ENCODE measurements around the gene CFL2. TPM values are rescaled to one million over a fixed set of nuclear protein-coding genes. Genes with fewer than 3 reads are reported as not detected.
"Not testable (repeated sequence)": the region's sequence is repeated elsewhere in the genome, so short reads cannot be mapped to it uniquely, and the experiment has no call there.

Gene CFL2
- 68.3 and 92.6 TPM in 2 replicates for total RNA-seq (2014; rRNA removed; shearing (Covaris generic); ENCODE audit: low replicate concordance)

- in situ Hi-C loops (cut with HindIII; ENCODE audit: low pct_unique_long_range_greater_than_20kb, low sequenced_read_pairs), result no loop called here
- DNase-seq (ENCODE audit: low read depth), result peak; percentile 77
These were observed at the start of gene CFL2 for GRCh38 chr14:34714320-34715126. Gene CFL2 (minus strand): TSS chr14:34714593. CDS start chr14:34714540, 53 bp downstream.

- in situ Hi-C loops (cut with HindIII; ENCODE audit: low pct_unique_long_range_greater_than_20kb, low sequenced_read_pairs), result no loop called here
- no peak for DNase-seq (ENCODE audit: low read depth)
These were observed 40.8 kb upstream of the CFL2 start for GRCh38 chr14:34755215-34755614.

GRCh38 chr14:34754687-34755086 lies 40.3 kb upstream of the CFL2 start:
- DNase-seq (ENCODE audit: low read depth), result no peak
- in situ Hi-C loops (cut with HindIII; ENCODE audit: low pct_unique_long_range_greater_than_20kb, low sequenced_read_pairs), result no loop called here

DNA sequence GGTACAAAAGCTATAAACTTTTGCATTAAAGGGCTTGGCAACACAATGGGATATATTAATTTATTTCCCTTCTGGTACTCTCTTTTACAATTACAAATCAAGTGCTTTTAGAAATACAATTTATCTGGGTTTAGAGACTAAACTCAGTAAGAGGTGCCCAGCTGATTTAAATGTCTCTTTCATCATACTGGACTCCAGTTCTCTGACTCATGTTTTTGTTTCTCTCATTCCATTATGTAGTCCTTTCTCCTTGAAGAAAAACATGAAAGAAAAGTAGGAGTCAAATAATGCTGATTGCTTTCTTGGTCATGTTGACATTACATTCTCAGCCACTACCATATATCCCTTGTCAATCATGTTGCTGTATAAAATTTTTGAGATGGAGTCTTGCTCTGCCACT lies 36.3 kb upstream of the CFL2 start:
- in situ Hi-C loops (cut with HindIII; ENCODE audit: low pct_unique_long_range_greater_than_20kb, low sequenced_read_pairs), result no loop called here
- DNase-seq (ENCODE audit: low read depth), result no peak

GRCh38 chr14:34750233-34750632 lies 35.8 kb upstream of the CFL2 start:
- in situ Hi-C loops (cut with HindIII; ENCODE audit: low pct_unique_long_range_greater_than_20kb, low sequenced_read_pairs), result no loop called here
- DNase-seq (ENCODE audit: low read depth), result no peak

- DNase-seq (ENCODE audit: low read depth), result no peak
- in situ Hi-C loops (cut with HindIII; ENCODE audit: low pct_unique_long_range_greater_than_20kb, low sequenced_read_pairs), result no loop called here
These were observed 35.0 kb upstream of the CFL2 start for GRCh38 chr14:34749408-34749807.

DNA sequence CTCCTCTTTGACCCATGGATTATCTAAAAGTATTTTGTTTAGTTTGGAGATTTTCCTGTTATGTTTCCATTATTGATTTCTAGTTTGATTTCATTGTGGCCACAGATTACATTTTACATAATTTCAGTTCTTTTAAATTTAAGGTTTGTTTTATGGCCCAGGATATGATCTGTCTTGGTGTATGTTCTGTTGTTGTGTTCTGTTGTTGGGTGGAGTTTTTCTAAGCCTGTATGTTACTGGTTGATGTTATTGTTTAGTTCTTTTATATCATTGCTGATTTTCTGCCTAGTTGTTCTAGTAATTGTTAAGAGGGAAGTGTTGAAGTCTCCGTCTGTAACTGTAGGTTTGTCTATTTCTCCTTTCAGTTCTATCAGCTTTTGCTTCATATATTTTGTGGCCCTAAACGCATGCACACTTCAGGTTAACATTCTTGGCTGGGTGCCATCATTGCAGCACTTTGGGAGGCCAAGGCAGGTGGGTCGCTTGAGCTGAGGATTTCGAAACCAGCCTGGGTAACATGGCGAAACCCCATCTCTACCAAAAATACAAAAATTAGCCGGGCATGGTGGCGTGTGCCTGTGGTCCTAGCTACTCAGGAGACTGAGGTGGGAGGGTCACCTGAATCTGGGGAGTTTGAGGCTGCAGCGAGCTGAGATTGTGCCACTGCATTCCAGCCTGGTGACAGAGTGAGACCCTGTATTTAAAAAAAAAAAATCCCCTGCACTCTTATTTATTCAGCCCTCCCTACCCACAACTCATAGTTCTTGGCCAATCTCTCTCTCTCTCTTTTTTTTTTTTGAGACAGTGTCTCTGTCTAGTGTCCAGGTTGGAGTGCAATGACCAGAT lies 28.1 kb upstream of the CFL2 start:
- no peak for DNase-seq (ENCODE audit: low read depth)
- in situ Hi-C loops (cut with HindIII; ENCODE audit: low pct_unique_long_range_greater_than_20kb, low sequenced_read_pairs), result no loop called here

DNA sequence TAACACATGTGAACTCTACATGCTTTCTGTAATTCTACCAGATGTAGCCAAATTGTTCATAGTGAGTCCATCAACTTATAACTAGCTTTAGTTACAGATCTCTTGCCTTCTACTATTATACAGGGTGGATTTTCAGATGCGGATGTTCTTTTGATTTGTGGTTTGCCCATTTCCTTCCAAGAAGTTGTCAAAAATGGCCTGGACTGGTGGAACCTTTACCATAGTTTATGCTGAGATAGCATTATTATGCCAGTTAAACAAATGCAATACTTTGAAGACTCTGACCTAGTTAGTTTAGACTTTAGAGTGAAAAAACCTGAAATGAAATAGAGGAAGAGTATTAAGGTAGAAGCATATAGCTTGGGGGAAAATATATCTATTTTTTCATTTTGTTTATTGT lies 27.4 kb upstream of the CFL2 start:
- in situ Hi-C loops (cut with HindIII; ENCODE audit: low pct_unique_long_range_greater_than_20kb, low sequenced_read_pairs), result no loop called here
- no peak for DNase-seq (ENCODE audit: low read depth)

DNA sequence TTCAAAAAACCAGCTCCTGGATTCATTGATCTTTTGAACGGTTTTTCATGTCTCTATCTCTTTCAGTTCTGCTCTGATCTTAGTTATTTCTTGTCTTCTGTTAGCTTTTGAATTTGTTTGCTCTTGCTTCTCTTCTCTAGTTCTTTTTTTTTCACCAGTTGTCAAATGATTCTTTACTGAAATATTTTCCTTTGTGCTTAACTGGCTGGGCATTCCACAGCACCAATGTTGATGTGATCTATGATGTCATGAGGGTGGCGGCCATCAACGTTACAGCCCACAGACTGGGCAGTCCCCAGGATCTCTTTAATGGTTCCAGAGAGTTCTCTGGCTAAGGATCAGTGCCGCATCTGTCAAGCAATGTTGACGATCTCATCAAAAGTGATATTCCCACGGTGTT lies 25.7 kb upstream of the CFL2 start:
- DNase-seq (ENCODE audit: low read depth); in situ Hi-C loops (cut with HindIII; ENCODE audit: low pct_unique_long_range_greater_than_20kb, low sequenced_read_pairs): not testable (repeated sequence)

GRCh38 chr14:34737079-34737478 lies 22.7 kb upstream of the CFL2 start:
- in situ Hi-C loops (cut with HindIII; ENCODE audit: low pct_unique_long_range_greater_than_20kb, low sequenced_read_pairs); DNase-seq (ENCODE audit: low read depth): not testable (repeated sequence)

GRCh38 chr14:34733245-34733644 lies 18.9 kb upstream of the CFL2 start:
- in situ Hi-C loops (cut with HindIII; ENCODE audit: low pct_unique_long_range_greater_than_20kb, low sequenced_read_pairs), result no loop called here

DNA sequence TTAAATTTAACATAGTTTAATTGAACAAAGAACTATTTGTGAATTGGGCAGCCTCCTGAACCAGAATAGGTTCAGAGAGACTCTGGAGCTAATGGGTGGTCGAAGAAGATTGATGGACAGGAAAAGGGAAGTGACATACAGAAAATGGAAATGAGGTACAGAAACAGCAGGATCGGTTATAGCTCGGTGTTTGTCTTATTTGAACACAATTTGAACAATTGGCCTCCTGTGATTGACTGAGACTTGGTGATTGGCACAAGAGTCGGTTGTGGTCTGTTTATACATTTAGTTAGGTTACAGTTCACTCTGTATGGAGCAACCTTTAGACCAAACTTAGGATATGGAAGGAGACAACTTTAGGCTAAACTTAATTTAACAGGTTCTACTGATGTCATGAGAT lies 18.4 kb upstream of the CFL2 start:
- in situ Hi-C loops (cut with HindIII; ENCODE audit: low pct_unique_long_range_greater_than_20kb, low sequenced_read_pairs), result no loop called here
- no peak for DNase-seq (ENCODE audit: low read depth)

More at GRCh38 chr14:34733245-34733644, 18.9 kb upstream of the CFL2 start:
- DNase-seq (ENCODE audit: low read depth), result no peak

- in situ Hi-C loops (cut with HindIII; ENCODE audit: low pct_unique_long_range_greater_than_20kb, low sequenced_read_pairs), result no loop called here
These were observed 9.5 kb upstream of the CFL2 start for GRCh38 chr14:34723867-34724266.

DNA sequence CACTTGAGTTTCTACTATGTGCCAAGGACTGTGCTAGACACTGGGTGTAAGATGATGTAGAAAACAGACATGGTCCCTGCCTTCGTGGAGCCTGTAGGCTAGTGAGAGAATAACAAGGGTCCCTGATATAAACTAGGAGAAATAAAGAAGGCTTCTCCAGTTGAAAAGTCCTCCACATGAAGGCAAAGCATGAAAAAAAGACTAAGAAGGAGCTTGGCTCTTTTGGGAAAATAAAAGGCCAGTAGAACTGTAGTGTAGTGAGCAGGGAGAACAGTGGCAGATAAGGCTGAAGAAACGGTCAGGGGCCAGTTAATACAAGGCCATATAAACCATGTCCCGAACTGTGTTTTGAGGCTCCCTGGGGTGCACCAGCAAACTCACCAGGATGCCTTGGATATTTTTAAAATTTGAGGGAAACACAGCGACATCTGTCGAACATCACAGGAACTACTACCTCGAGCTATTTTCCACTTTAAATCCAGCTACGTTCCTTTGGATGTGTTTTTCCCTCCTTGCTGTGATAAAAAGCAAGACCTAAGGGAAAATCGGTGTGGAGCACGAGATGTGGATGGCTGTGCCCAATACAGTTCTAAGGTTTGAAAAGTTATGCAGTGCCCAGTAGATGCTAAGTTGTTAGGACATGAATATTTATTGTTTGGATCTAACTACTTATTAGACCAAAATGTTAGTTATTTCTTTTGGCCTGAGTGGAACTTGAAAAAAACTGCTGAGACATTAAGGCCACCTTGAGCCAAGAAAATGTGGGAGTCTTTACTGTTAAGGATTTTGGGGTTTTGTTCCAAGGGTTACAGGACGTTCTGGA lies 8.5 kb upstream of the CFL2 start:
- in situ Hi-C loops (cut with HindIII; ENCODE audit: low pct_unique_long_range_greater_than_20kb, low sequenced_read_pairs), result no loop called here
- DNase-seq (ENCODE audit: low read depth), result peak; percentile 52

More at GRCh38 chr14:34723867-34724266, 9.5 kb upstream of the CFL2 start:
- no peak for DNase-seq (ENCODE audit: low read depth)

DNA sequence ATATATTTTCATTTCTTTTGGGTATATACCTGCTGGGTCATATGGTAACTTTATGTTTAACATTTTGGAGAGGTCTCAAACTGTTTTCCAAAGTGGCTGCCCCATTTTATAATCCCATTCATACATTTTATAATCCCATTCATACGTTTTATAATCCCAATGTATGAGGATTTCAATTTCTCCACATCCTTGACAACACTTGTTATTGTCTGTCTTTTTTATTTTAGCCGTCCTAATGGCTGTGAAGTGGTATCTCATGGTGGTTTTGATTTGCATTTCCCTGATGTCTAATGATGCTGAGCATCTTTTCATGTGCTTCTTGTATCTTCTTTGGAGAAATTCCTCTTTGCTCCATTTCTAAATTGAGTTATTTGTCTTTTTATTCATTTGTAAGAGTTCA lies 6.7 kb upstream of the CFL2 start:
- in situ Hi-C loops (cut with HindIII; ENCODE audit: low pct_unique_long_range_greater_than_20kb, low sequenced_read_pairs), result no loop called here

DNA sequence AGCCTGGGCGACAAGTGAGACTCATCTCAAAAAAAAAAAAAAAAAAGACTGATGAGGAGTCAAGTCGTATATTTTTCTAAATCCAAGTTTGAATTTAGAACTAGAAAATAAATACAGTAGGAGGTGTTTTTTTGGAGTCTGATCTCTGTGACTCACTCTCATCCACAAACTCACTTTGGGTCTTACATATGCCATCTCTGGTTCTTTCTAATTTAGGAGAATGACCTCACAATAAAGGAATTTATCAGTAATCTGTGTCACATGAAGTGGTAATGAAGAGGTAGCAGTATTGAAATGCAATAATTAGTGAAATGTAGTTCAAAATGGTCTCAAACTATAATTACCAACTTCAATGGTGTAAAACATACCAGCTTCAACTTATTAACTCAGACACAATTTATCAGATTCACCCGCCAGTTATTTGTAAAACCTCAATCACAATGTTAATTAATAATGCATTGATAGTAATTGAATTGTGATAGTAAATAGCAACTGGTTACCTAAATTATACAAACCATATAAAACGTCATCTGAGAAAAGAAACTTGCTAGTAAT lies 4.4 kb upstream of the CFL2 start:
- DNase-seq (ENCODE audit: low read depth), result no peak
- in situ Hi-C loops (cut with HindIII; ENCODE audit: low pct_unique_long_range_greater_than_20kb, low sequenced_read_pairs), result no loop called here

More for the DNA sequence above, 6.7 kb upstream of the CFL2 start:
- no peak for DNase-seq (ENCODE audit: low read depth)

- DNase-seq (ENCODE audit: low read depth), result no peak
- in situ Hi-C loops (cut with HindIII; ENCODE audit: low pct_unique_long_range_greater_than_20kb, low sequenced_read_pairs), result no loop called here
These were observed 902 bp upstream of the CFL2 start for GRCh38 chr14:34715127-34715863.
